Kidney (tissue), 14 donors: Measurements from ENCODE around the gene CD14. TPM values are rescaled to one million over a fixed set of nuclear protein-coding genes. Genes with fewer than 3 reads are reported as not detected.
"Not testable (repeated sequence)": the region's sequence is repeated elsewhere in the genome, so short reads cannot be mapped to it uniquely, and the experiment has no call there.

ENCODE experiments used
- DNase-seq, 5 donors: peaks; one replicate each; pipeline ENCODE4 v3.0.0-alpha.2; 2013 to 2020
- FAIRE-seq: peaks from 2 replicates; lab custom pipeline; 2012; peaks lifted over from hg19 to GRCh38; lab: Jason Lieb, UNC
- H3K27ac ChIP-seq, 2 donors: one replicate each; pipeline ENCODE4 v1.7.0; 2013; ENCODE audit warnings: low read depth in 2 of 2, low read length in 2 of 2, inconsistent platforms in 1 of 2
- H3K27me3 ChIP-seq: one replicate; pipeline ENCODE4 v1.7.1; 2013; ENCODE audit warnings: low read length, inconsistent platforms; ENCODE audit not compliant: control insufficient read depth, insufficient read depth
- H3K36me3 ChIP-seq, 3 donors: one replicate each; pipeline versions ENCODE4 v1.7.0 to v1.7.1; 2013; ENCODE audit warnings: low read length in 3 of 3, control low read depth in 1 of 3, inconsistent platforms in 1 of 3; ENCODE audit not compliant: insufficient read depth in 3 of 3, control insufficient read depth in 2 of 3
- H3K4me1 ChIP-seq, 3 donors: one replicate each; pipeline versions ENCODE4 v1.7.0 to v1.7.1; 2013; ENCODE audit warnings: low read length in 3 of 3, inconsistent platforms in 1 of 3, low read depth in 1 of 3; ENCODE audit not compliant: control insufficient read depth in 2 of 3, insufficient read depth in 2 of 3
- H3K4me3 ChIP-seq, 3 donors: one replicate each; pipeline versions ENCODE4 v1.7.0 to v1.8.1; 2013; ENCODE audit warnings: low read length in 3 of 3, control low read depth in 1 of 3, inconsistent platforms in 1 of 3
- H3K9ac ChIP-seq, 3 donors: one replicate each; pipeline versions ENCODE4 v1.7.0 to v1.7.1; 2013; ENCODE audit warnings: low read length in 3 of 3, control low read depth in 1 of 3, inconsistent platforms in 1 of 3
- H3K9me3 ChIP-seq, 3 donors: one replicate each; pipeline versions ENCODE4 v1.7.0 to v1.7.1; 2013; ENCODE audit warnings: low read length in 3 of 3, control low read depth in 1 of 3, inconsistent platforms in 1 of 3; ENCODE audit not compliant: control insufficient read depth in 2 of 3, insufficient read depth in 1 of 3
- intact Hi-C: fragments of 100-400 bp; cut with DNase I; formaldehyde crosslinking; loops from one replicate; pipeline ENCODE4 v1.11.1; 2022
- polyA plus RNA-seq: library from polyadenylated mRNA; stranded (reverse); fragments of 350-450 nt; fragmentation: Illumina TruSeq; extraction: RNeasy Lipid Tissue Mini Kit (QIAGEN cat#74804); gene quantifications from one replicate; pipeline ENCODE4 v1.2.3, GENCODE V29; 2014; ENCODE audit warnings: low read depth, low replicate concordance; ENCODE audit not compliant: insufficient read depth
- total RNA-seq: library from RNA; stranded (reverse); fragmentation: NEBNext Ultra II Directional; extraction: Animal tissue kit (Norgen Biotek cat#: 25700); gene quantifications from one replicate; pipeline ENCODE4 v1.2.1, GENCODE V29; 2021
- TF ChIP-seq, protein P1 (sequence below): IDR thresholded peaks from 3 replicates; pipeline ENCODE4 v1.5.1; 2012; ENCODE audit warnings: mild to moderate bottlenecking, moderate library complexity, borderline replicate concordance; ENCODE audit not compliant: insufficient read depth; ENCODE audit errors: extremely low read depth
- donor health status: control.
- donor health status: control.
- donor health status: control.
- donor health status: control.
- donor health status: control.
- donor health status: DM: yes; HTN: yes; CAD: no.
- donor health status: Normal renal cell carcinoma (clear cell type).

Gene CD14
- total and polyA plus RNA-seq, 2 donors from 2014 or later, result 43.8 to 68.8 TPM

DNA sequence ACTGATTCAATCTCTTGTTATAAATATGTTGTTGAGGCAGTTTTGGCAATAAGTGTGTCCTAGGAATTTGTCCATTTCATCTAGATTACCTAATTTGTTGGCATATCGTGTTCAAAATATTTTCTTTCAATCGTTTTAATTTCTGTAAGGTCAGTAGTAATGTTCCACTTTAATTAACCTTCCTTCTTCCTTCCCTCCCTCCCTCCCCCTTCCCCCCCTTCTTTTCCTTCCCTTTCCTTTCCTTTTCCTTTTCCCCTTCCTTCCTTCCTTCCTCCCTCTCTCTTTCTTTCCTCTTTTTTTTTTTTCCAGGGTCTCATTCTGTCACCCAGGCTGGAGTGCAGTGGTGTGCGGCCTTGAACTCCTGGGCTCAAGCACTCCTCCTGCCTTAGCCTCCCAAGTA is 27.1 kb downstream of the CD14 start:
- H3K4me1 ChIP-seq, result no peaks in the 10 kb centered on the region
- H3K27ac ChIP-seq, result no peak overlapping the region
- H3K4me3 ChIP-seq, result no peak overlapping the region
- no peaks in the 10 kb centered on the region for H3K27me3 ChIP-seq
- H3K36me3 ChIP-seq, result no peaks in the 10 kb centered on the region
- no peak for FAIRE-seq
- DNase-seq, result no peak
- intact Hi-C loops, result no loop called here
- TF ChIP-seq, protein P1, sequence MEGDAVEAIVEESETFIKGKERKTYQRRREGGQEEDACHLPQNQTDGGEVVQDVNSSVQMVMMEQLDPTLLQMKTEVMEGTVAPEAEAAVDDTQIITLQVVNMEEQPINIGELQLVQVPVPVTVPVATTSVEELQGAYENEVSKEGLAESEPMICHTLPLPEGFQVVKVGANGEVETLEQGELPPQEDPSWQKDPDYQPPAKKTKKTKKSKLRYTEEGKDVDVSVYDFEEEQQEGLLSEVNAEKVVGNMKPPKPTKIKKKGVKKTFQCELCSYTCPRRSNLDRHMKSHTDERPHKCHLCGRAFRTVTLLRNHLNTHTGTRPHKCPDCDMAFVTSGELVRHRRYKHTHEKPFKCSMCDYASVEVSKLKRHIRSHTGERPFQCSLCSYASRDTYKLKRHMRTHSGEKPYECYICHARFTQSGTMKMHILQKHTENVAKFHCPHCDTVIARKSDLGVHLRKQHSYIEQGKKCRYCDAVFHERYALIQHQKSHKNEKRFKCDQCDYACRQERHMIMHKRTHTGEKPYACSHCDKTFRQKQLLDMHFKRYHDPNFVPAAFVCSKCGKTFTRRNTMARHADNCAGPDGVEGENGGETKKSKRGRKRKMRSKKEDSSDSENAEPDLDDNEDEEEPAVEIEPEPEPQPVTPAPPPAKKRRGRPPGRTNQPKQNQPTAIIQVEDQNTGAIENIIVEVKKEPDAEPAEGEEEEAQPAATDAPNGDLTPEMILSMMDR, result no peak
- H3K9ac ChIP-seq, result no peak overlapping the region
- no peaks in the 10 kb centered on the region for H3K9me3 ChIP-seq

DNA sequence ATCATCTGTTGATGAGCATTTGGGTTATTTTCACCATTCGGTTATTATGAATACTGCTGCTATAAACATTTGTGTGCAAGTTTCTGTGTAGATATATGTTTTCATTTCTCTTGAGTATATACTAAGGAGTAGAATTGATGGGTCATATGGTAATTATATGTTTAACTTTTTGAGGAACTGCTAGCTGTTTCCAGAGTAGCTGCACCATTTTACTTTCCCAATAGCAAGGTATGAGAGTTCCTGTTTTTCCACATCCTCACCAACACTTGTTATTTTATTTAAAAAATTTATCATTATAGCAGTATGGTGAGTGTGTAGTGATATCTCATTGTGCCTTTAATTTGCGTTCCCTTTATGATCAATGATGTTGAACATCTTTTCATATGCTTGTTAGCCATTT is 29.2 kb downstream of the CD14 start:
- Histone ChIP-seq H3K4me3 (no peak overlapping the region), H3K36me3 (no peaks in the 10 kb centered on the region), H3K27me3 (no peaks in the 10 kb centered on the region), H3K9me3 (no peaks in the 10 kb centered on the region), H3K4me1 (no peaks in the 10 kb centered on the region), H3K9ac (no peak overlapping the region), H3K27ac (no peak overlapping the region)
- no peak for DNase-seq
- no peak for FAIRE-seq
- TF ChIP-seq, protein P1, result no peak
- intact Hi-C loops, result no loop called here

DNA sequence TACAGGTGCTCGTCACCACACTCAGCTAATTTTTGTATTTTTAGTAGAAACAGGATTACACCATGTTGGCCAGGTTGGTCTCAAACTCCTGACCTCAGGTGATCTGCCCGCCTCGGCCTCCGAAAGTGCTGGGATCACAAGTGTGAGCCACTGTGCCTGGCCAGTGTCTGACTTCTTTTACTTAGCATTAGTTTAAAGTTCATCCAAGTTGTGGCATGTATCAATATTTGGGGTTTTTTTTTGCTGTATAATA is 29.6 kb downstream of the CD14 start:
- DNase-seq, H3K9me3 ChIP-seq, H3K27ac ChIP-seq, H3K36me3 ChIP-seq, H3K4me1 ChIP-seq, FAIRE-seq, H3K27me3 ChIP-seq, H3K4me3 ChIP-seq, intact Hi-C loops, H3K9ac ChIP-seq: not testable (repeated sequence)

DNA sequence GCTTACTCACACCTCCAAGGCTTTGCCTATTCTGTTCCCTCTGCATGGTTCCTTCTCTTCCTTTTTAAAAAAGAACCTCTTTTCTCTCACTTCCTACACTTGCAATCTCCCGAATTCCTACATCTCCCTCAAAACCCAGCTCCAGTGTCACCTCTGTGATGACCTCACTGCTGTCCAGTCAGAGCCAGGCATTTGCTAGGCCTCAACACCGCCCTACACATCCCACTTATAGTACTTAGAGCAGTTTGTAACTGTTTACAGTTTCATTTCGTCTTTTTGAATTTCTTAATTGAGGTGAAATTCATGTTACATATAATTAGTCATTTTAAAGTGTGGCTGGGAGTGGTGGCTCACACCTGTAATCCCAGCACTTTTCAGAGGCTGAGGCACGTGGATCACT is 30.8 kb downstream of the CD14 start:
- Histone ChIP-seq H3K9ac (no peak overlapping the region), H3K27me3 (no peaks in the 10 kb centered on the region), H3K4me1 (no peaks in the 10 kb centered on the region), H3K9me3 (no peaks in the 10 kb centered on the region), H3K36me3 (no peaks in the 10 kb centered on the region), H3K27ac (no peak overlapping the region), H3K4me3 (no peak overlapping the region)
- TF ChIP-seq, protein P1, result no peak
- DNase-seq (no peak), FAIRE-seq (no peak)
- intact Hi-C loops, result no loop called here
